HFFc6 (cell line): ENCODE measurements around the gene LARP7. TPM values are rescaled to one million over a fixed set of nuclear protein-coding genes. Genes with fewer than 3 reads are reported as not detected.
"Not testable (repeated sequence)": the region's sequence is repeated elsewhere in the genome, so short reads cannot be mapped to it uniquely, and the experiment has no call there.

Experiments
- DNase-seq: peaks from one replicate; pipeline ENCODE4 v3.0.0-alpha.2; 2018
- H3K27ac Mint-ChIP-seq: 2 replicates; pipeline ENCODE4 v1.8.0; 2020; ENCODE audit warnings: mild to moderate bottlenecking, mixed read lengths
- H3K27me3 Mint-ChIP-seq: 2 replicates; pipeline ENCODE4 v1.8.0; 2021; ENCODE audit warnings: mild to moderate bottlenecking, moderate library complexity, mixed read lengths; ENCODE audit not compliant: insufficient read depth
- H3K36me3 Mint-ChIP-seq: 2 replicates; pipeline ENCODE4 v1.8.0; 2021; ENCODE audit warnings: low read depth, mixed read lengths
- H3K4me1 Mint-ChIP-seq: 2 replicates; pipeline ENCODE4 v1.8.0; 2020; ENCODE audit warnings: low read depth, mixed read lengths
- H3K4me3 Mint-ChIP-seq: 2 replicates; pipeline ENCODE4 v1.8.0; 2020; ENCODE audit warnings: mild to moderate bottlenecking, moderate library complexity, mixed read lengths
- H3K9me3 Mint-ChIP-seq: 2 replicates; pipeline ENCODE4 v1.8.0; 2020; ENCODE audit warnings: mild to moderate bottlenecking, mixed read lengths
- total RNA-seq, 6 experiments: library from RNA; stranded (reverse); fragmentation: NEBNext Ultra II Directional; extraction: Animal tissue kit (Norgen Biotek cat#: 25700); gene quantifications; 2 replicates in 1 of 6; 3 replicates in 5 of 6; pipeline ENCODE4 v1.2.3, GENCODE V29; 2021
- TF ChIP-seq, protein P1 (sequence below): fragments of 200-600 bp; sonication (generic); IDR thresholded peaks from 2 replicates; pipeline ENCODE4 v1.5.0; 2021; ENCODE audit warnings: antibody characterized with exemption, mild to moderate bottlenecking

LARP7 gene
- total RNA-seq, 6 experiments from 2014 or later = 25.1 to 34.4 (median 30.6) TPM

DNA sequence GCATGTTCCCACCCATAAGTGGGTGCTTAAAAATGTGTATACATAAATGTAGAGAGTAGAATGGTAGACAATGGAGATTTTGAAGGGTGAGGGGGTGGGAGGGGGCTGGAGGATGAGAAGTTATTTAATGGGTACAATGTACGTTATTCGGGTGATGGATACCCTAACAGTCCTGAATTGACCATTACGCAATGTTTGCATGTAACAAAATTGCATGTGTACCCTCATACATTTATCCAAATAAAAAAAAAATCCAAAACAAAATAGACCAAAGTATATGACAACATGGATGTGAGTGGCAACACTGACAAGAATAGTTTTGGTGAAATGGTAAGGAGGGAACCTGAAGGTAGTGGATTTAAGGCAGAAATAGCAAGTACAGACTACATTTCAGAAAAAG is 63.7 kb downstream of the LARP7 start:
- Mint-ChIP-seq H3K9me3 (no peaks in the 10 kb centered on the region), H3K36me3 (no peaks in the 10 kb centered on the region; the same call in 1 of the 2 replicates), H3K27ac (no peak overlapping the region), H3K4me1 (no peaks in the 10 kb centered on the region), H3K4me3 (no peak overlapping the region), H3K27me3 (peaks cover 27% of the 10 kb centered on the region)
- TF ChIP-seq, protein P1, sequence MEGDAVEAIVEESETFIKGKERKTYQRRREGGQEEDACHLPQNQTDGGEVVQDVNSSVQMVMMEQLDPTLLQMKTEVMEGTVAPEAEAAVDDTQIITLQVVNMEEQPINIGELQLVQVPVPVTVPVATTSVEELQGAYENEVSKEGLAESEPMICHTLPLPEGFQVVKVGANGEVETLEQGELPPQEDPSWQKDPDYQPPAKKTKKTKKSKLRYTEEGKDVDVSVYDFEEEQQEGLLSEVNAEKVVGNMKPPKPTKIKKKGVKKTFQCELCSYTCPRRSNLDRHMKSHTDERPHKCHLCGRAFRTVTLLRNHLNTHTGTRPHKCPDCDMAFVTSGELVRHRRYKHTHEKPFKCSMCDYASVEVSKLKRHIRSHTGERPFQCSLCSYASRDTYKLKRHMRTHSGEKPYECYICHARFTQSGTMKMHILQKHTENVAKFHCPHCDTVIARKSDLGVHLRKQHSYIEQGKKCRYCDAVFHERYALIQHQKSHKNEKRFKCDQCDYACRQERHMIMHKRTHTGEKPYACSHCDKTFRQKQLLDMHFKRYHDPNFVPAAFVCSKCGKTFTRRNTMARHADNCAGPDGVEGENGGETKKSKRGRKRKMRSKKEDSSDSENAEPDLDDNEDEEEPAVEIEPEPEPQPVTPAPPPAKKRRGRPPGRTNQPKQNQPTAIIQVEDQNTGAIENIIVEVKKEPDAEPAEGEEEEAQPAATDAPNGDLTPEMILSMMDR = no peak
- no peak for DNase-seq

DNA sequence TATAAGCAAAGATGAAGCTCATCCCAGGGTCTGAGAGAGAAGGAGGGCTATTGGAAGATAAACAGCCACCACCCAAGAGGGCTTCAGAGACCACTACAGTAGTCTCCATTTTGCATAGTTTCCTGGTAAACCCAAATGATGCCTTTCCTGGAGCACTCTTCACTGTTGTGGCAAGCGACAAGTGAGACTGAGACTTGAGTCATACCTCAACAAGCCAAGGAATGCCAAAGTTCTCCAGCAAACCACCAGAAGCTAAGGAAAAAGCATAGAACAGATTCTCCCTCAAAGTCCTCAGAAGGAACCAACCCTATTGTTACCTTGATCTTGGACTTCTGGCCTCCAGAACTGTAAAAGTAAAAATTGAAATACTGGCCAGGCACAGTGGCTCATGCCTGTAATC is 65.9 kb downstream of the LARP7 start:
- Mint-ChIP-seq H3K27ac (no peak overlapping the region), H3K9me3 (no peaks in the 10 kb centered on the region), H3K36me3 (no peaks in the 10 kb centered on the region; the same call in 1 of the 2 replicates), H3K4me1 (peaks cover 7% of the 10 kb centered on the region), H3K4me3 (no peak overlapping the region), H3K27me3 (peaks cover 31% of the 10 kb centered on the region)
- TF ChIP-seq, protein P1 = no peak
- peak; percentile 13 for DNase-seq

DNA sequence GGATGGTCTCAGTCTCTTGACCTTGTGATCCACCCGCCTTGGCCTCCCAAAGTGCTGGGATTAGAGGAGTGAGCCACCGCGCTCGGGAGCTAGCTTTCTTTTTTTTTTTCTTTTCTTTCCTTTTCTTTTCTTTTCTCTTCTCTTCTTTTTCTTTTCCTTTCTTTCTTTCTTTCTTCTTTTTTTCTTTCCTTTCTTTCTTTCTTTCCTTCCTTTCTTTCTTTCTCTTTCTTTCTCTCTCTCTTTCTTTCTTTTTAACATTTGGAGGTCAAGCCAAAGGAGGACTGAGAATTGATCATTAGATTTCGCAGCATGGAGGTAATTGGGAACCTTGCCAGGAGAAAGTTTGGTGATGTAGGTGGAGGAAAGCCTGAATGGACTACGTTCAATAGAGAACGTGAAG is 67.4 kb downstream of the LARP7 start:
- Mint-ChIP-seq H3K36me3 (no peaks in the 10 kb centered on the region; the same call in 1 of the 2 replicates), H3K4me1 (peaks cover 7% of the 10 kb centered on the region), H3K27ac (no peak overlapping the region), H3K9me3 (no peaks in the 10 kb centered on the region), H3K4me3 (no peak overlapping the region), H3K27me3 (peaks cover 31% of the 10 kb centered on the region)
- TF ChIP-seq, protein P1 = no peak
- no peak for DNase-seq

DNA sequence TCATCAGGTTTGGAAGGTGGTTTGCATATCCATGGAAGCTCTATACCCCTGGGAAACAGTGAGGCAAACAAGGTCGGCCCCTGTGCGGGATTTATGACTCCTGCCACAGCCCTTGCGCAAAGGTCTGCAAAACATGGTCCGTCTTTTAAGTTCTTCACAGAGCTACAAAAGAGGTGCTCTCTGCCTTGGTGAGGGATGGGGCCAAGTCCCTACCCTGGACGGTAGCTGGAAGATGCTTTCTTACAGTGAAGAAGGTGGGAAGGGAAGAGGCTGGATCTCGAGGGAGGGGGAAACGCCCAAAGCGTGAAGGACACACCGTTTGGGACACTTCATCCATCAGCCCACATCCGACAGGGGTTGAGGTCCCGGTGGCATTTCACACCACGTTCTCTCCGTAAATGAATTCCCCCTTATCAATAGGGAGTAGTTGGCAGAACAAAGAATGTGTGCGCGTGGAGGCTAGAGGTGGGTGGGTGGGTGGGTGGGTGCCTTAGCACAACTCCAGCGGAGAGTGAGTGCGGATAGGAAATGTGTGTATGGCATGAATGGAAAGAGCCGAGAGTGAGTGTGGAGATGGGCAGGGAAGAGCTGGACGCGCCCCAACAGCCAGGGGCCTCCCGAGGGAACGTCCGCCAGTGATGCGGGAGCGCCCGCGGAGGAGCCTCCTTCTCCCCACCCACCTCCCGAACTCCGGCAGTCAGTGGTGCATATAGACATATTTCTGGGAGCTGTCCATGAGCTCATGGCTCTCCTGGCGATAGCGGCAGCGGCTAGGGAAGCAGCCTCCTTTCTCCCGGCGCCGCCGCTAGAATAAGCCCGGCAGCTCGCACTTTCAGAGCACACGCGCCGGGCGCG is 68.3 kb downstream of the LARP7 start:
- H3K4me3 Mint-ChIP-seq = peak overlapping the region; percentile 54; the same call in 1 of the 2 replicates
- peak; percentile 69 for DNase-seq
- H3K27ac Mint-ChIP-seq = no peak overlapping the region
- H3K36me3 Mint-ChIP-seq = no peaks in the 10 kb centered on the region; the same call in 1 of the 2 replicates
- TF ChIP-seq, protein P1 = no peak
- H3K9me3 Mint-ChIP-seq = no peaks in the 10 kb centered on the region
- peaks cover 7% of the 10 kb centered on the region for H3K4me1 Mint-ChIP-seq
- H3K27me3 Mint-ChIP-seq = peaks cover 31% of the 10 kb centered on the region

DNA sequence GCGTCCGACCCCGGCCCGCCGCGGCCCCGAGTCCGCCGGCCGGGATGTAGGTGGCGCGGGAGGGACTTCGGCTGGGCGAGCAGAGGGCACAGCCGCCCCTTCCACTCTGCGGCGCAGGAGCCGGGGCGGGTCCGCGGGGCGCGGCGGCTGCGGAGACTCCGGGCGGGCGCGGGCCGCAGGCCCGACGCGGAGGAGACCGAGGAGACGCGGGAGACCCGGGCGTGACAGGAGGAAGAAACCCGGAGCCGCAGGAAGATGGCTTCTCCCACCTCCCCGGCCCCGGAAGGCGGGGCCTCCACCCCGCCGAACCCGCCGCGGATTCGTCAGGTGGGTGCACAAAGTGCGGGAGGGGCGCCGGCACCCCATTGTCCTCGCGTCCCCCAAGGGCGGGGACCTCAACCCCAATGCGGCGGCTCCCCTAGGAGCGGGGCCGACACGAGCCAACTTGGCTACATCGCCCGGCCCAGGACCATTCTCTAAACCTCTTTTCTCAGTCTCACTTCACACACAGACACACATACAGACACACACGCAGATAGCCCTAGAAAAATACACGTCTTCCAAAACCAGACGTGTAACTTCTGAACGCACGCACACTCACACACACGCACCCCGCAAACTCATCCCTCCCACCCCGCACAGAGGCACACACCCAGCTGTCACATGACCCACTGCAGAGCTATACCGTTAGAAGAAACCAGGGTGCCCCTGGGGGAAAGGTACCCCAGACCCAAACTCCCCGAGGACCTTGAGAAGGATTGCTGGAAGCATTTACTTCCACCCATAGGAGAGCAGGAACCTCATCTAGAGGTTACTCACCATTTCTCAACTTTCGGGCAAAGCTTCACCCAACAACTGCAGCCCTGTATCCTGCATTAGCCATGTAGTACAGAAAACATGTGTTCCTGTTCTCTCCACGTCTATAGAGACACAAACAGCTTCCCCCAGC is 69.2 kb downstream of the LARP7 start:
- not testable (repeated sequence) for H3K9me3 Mint-ChIP-seq, DNase-seq, H3K4me1 Mint-ChIP-seq, H3K36me3 Mint-ChIP-seq, H3K27ac Mint-ChIP-seq
- Mint-ChIP-seq H3K27me3 (peaks cover 31% of the 10 kb centered on the region), H3K4me3 (peak overlapping the region; percentile 83)
